GM12878 (cell line): ENCODE results near the gene HHAT. TPM values are rescaled to one million over a fixed set of nuclear protein-coding genes. Genes with fewer than 3 reads are reported as not detected.

Source experiments
- ASH2L ChIP-seq: fragments of 300-600, 200-600 bp; sonication (generic); IDR thresholded peaks from 2 replicates; pipeline ENCODE4 v1.6.1; 2017; ENCODE audit warnings: low read depth, mild to moderate bottlenecking, borderline replicate concordance
- CBX5 ChIP-seq: sonication (generic); IDR thresholded peaks from 2 replicates; pipeline ENCODE4 v1.6.1; 2016; ENCODE audit warnings: low read depth, moderate library complexity, mild to moderate bottlenecking, inconsistent platforms
- EP300 ChIP-seq, 2 experiments: fragments of 150-350 bp in 1 of 2; IDR thresholded peaks; 2 replicates each; pipeline ENCODE4 v1.6.1; 2011 to 2012; ENCODE audit warnings: low read depth in 2 of 2, low read length in 2 of 2, borderline replicate concordance in 1 of 2, improper control_type of control experiment in 1 of 2, inconsistent platforms in 1 of 2; ENCODE audit not compliant: control insufficient read depth in 1 of 2
- ETV6 ChIP-seq, 2 experiments: fragments of 450-650 bp in 1 of 2; IDR thresholded peaks in 1 of 2; conservative IDR thresholded peaks in 1 of 2; 2 replicates each; pipeline ENCODE4 v1.6.1; 2014; ENCODE audit warnings: antibody characterized with exemption in 1 of 2, borderline replicate concordance in 1 of 2, low read depth in 1 of 2, mild to moderate bottlenecking in 1 of 2, moderate library complexity in 1 of 2
- HCFC1 ChIP-seq: fragments of 150-350 bp; IDR thresholded peaks from 2 replicates; pipeline ENCODE4 v1.6.1; 2014; ENCODE audit warnings: low read length
- HDGF ChIP-seq: fragments of 450-650 bp; IDR thresholded peaks from 2 replicates; pipeline ENCODE4 v1.6.1; 2016; ENCODE audit warnings: antibody characterized with exemption
- MYB ChIP-seq: fragments of 150-350 bp; IDR thresholded peaks from 2 replicates; pipeline ENCODE4 v1.6.1; 2014; ENCODE audit warnings: mild to moderate bottlenecking, low read depth, low read length, borderline replicate concordance
- NKRF ChIP-seq: fragments of 450-650 bp; conservative IDR thresholded peaks from 2 replicates; pipeline ENCODE4 v1.6.1; 2017; ENCODE audit warnings: mild to moderate bottlenecking, moderate library complexity
- RB1 ChIP-seq: fragments of 450-650 bp; formaldehyde crosslinking; IDR thresholded peaks from 2 replicates; pipeline ENCODE4 v1.6.1; 2017; ENCODE audit warnings: mild to moderate bottlenecking, borderline replicate concordance
- SKIL ChIP-seq: fragments of 450-650 bp; IDR thresholded peaks from 2 replicates; pipeline ENCODE4 v1.6.1; 2017; ENCODE audit warnings: mild to moderate bottlenecking, low read depth, inconsistent platforms; ENCODE audit not compliant: poor library complexity, severe bottlenecking
- SMC3 ChIP-seq: IDR thresholded peaks from 2 replicates; pipeline ENCODE4 v1.6.1; 2011; ENCODE audit warnings: low read length, improper control_type of control experiment, borderline replicate concordance
- ZBTB11 ChIP-seq: fragments of 450-650 bp; formaldehyde crosslinking; IDR thresholded peaks from 2 replicates; pipeline ENCODE4 v1.5.0; 2022; ENCODE audit warnings: mild to moderate bottlenecking, missing genetic modification characterization
- ZNF207 ChIP-seq: fragments of 450-650 bp; IDR thresholded peaks from 2 replicates; pipeline ENCODE4 v1.6.1; 2014; ENCODE audit warnings: antibody characterized with exemption, mild to moderate bottlenecking, borderline replicate concordance
- ZNF622 ChIP-seq: fragments of 450-650 bp; IDR thresholded peaks from 2 replicates; pipeline ENCODE4 v1.6.1; 2017; ENCODE audit warnings: mild to moderate bottlenecking, inconsistent platforms
- polyA plus RNA-seq, 11 experiments: library from polyadenylated mRNA; depleted of rRNA in 4 of 11; unstranded in 6 of 11; stranded (reverse) in 5 of 11; fragments of >200 nt; fragmentation: Nextera tagmentation in 4 of 11; fragmentation: Illumina TruSeq in 1 of 11; extraction: Ambion mirVana in 4 of 11; extraction: Trizol in 1 of 11; gene quantifications; 1 replicate in 1 of 11; 2 replicates in 10 of 11; pipeline versions ENCODE4 v1.2.1 to v1.2.3, GENCODE V29; 2011 to 2016; ENCODE audit warnings: inconsistent platforms in 2 of 11, missing spikeins in 2 of 11, low read depth in 1 of 11
- total RNA-seq, 4 experiments: library from RNA; depleted of rRNA in 3 of 4; stranded (reverse); fragments of >200 nt in 3 of 4; fragmentation: Illumina TruSeq in 1 of 4; extraction: Trizol in 1 of 4; gene quantifications; 2 replicates each; pipeline versions ENCODE4 v1.2.1 to v1.2.3, GENCODE V29; 2013 to 2021

HHAT gene
- total and polyA plus RNA-seq, 10 of the 15 experiments (the other 5 are each of a cell fraction or from before 2014, with no cell fraction given), result 1.2 to 37.6 (median 2.6) TPM

- TF ChIP-seq CBX5, result no peak
- no peak for TF ChIP-seq ZNF207
- no peak for TF ChIP-seq NKRF
- TF ChIP-seq ZNF622, result no peak
- no peak for TF ChIP-seq EP300 (IDR thresholded peaks at IDR 0.05; ENCODE audit: borderline replicate concordance in 1 of 2, control insufficient read depth in 1 of 2, low read depth in 2 of 2, low read length in 2 of 2)
- TF ChIP-seq HDGF, result no peak
- TF ChIP-seq SMC3, result no peak
- TF ChIP-seq MYB, result no peak
- no peak for TF ChIP-seq RB1
- no peak for TF ChIP-seq SKIL
- no peak for TF ChIP-seq ETV6 (conservative IDR thresholded peaks at IDR 0.05 in 1 of 2, IDR thresholded peaks at IDR 0.05 in 1 of 2; ENCODE audit: borderline replicate concordance in 1 of 2, low read depth in 1 of 2)
- TF ChIP-seq HCFC1, result no peak
- TF ChIP-seq ASH2L, result no peak
- TF ChIP-seq ZBTB11 (CRISPR knock-in tag), result no peak
Measured at GRCh38 chr1:210313046-210313595, 15.6 kb upstream of the HHAT start (continued).
